HL-60/S4 treated with phorbol 12-myristate 13-acetate at 8.2 ng/mL for 4 days and 3 days (cell line): Measurements from ENCODE around the gene TRIM33.
"Not testable (repeated sequence)": the region's sequence is repeated elsewhere in the genome, so short reads cannot be mapped to it uniquely, and the experiment has no call there.

Source experiments
- in situ Hi-C: fragments of 300-500 bp; cut with MboI; formaldehyde crosslinking; loops from 2 replicates; pipeline ENCODE4 v1.15.0; 2022; ENCODE audit warnings: low sequenced_read_pairs

TRIM33 gene

DNA sequence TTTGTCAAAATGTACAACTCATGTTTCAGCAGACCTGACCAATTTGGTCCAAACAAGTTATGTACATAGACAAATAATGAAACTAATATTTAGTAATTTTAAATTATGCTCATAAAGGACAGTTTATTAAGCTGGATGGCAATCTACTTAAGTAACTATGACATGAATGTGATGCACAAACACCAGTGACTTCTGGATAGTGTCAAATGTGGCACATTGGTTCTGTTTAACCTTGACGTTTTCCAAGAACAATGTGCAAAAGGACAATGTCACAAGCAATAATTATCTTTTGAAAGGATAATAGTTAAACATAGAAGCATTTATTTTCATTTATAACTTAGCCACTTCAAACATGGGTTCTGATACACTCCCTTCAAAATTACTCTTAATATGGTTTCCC, 80.0 kb downstream of the TRIM33 start:
- in situ Hi-C loops = no loop called here

DNA sequence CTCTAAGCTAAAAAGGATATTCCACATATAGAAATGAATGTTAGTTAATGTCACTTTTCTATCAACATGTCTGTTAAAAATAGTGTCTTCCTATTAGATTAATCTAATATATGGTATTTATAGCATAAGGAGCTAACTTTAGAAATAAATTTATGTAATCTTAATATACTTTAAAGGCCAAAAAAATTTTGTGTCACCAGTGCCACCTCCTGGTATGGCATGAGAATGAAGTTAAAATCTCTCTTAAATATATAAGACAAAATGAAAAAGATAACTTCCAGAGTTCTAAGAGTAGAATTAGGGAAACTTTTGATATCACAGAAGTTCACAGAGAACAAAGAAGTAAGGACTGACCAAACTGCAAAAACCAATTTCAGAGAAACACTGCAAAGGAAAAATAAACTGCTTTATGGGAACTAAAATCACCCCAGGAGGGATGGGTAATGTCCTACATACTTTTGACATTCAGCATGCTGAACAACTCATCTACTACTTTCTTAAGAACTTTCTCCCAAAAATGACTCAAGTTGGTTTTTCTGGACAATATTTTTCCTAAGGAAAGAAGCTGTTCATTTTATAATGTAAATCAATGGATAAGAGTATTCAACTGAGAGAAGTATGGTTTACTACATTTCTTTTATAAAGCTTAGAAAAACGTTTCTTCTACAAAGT, 82.8 kb downstream of the TRIM33 start:
- in situ Hi-C loops = no loop called here

DNA sequence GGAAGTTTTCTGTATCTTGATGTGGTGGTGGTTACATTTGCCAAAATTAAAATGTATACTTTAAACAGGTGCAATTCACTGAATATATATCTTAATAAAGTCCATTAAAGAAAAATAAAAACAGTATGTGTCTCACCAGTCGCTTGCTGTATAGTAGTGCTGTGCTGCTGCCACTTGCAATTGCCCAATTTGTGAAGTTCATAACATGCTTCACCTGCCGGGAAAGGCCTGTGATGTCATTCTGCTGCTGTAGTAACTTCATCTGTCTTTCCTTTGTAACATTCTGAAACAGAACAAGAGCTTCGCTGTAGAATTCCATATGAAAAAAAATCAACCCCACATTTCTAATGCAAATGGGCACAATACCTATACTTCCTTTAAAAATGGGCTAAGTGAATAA, 83.4 kb downstream of the TRIM33 start:
- in situ Hi-C loops = no loop called here

DNA sequence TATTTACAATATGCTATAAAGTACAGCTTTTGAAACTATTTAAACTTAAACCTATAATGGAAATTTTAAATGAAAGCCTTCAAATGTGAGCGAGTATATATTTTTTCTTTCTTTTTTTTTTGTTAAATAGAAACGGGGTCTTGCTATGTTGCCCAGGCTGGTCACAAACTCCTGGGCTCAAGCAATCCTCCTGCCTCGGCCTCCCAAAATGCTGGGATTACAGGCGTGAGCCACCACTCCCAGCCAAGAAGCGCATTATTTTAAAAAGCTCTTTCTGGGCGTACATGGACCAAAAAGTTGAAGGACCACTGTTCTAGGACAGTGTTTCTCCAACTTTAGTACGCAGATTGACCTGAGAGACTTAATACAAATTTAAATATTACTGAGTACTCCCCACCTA, 87.5 kb downstream of the TRIM33 start:
- in situ Hi-C loops = no loop called here

DNA sequence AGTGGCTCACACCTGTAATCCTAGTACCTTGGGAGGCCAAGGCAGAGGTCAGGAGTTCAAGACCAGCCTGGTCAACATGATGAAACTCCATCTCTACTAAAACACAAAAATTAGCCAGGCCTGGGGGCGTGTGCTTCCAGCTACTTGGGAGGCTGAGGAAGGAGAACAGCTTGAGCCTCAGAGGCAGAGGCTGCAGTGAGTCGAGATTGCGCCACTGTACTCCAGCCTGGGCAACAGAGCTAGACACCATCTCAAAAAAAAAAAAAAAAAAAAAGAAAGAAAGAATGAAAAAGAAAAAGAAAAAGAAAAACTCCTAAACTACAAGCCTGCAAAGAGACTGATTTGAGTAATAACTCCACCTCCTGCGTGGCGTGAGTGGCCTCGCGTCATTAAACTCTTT, 92.1 kb downstream of the TRIM33 start:
- in situ Hi-C loops = not testable (repeated sequence)

DNA sequence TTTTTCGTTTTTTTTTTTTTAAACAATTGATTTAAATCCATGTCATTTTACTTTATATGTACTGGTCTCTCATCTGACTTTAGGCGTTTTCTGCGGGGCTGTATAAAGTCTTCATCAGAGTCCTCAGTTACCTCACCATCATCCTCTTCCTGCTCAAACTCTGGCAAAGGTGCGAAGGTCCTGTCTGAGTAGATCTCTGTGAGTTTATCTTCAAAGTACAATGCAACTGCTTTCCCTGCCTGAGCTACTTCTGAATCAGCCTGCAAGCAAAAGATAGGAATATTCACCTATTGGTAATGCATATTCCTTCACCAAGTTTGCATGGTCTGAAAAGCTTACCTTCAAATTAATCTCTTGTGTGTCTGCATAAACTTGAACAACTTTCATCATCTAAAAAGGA, 113.4 kb downstream of the TRIM33 start:
- in situ Hi-C loops = no loop called here

DNA sequence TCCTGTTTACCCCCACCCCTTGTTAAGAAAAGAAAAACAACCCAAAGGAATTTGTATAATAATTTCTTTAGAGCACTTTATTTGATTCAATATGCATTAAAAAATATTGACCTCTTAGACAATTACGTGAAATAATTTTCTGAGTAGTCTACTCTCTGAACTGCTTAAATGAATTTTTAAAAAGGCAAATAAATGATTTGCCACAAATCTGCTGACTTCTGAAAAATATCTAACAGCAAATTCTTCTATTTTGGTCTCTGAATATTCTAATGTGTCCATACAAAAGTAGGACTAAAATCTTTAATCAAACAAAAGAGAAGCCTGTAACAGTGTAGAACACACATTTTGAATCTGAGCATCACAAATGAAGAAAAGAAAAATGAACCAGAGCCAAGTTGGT, 115.1 kb downstream of the TRIM33 start:
- in situ Hi-C loops = no loop called here

DNA sequence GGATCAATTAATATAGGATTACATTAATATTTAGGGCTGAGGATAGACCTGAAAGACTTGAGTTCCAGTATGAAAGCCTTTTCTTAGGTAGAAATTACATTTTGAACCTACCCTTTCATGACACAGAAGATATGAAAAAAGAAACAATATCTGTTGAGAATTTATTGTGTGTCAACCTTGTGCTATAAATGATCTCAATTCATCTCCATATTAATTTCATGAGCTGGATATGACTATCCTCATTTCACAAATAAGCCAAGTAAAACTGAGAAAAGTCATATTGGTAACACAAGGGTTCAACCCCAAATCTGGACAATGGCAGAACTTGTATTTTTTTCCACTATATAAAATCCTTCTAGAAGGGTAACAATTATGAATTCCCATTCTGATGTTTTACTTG, 120.0 kb downstream of the TRIM33 start:
- in situ Hi-C loops = no loop called here

DNA sequence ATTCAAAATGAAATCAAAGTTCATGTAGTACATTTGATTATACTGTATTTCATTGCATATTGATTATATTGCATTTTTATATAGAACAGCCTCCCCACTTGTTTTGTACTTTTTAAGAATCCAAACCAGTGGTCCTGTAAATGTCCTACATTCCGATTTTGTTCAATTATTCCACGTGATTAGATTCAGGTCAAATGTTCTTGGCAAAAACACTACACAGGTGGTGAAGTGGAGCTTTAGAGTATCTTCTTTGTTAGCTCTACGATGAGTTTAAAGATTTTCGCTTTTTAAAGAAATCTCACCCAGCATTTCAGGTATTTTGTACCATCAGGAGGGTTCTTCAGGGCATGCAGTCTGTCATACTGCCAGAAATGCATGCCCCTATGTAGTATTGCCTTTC, 120.6 kb downstream of the TRIM33 start:
- in situ Hi-C loops = no loop called here

DNA sequence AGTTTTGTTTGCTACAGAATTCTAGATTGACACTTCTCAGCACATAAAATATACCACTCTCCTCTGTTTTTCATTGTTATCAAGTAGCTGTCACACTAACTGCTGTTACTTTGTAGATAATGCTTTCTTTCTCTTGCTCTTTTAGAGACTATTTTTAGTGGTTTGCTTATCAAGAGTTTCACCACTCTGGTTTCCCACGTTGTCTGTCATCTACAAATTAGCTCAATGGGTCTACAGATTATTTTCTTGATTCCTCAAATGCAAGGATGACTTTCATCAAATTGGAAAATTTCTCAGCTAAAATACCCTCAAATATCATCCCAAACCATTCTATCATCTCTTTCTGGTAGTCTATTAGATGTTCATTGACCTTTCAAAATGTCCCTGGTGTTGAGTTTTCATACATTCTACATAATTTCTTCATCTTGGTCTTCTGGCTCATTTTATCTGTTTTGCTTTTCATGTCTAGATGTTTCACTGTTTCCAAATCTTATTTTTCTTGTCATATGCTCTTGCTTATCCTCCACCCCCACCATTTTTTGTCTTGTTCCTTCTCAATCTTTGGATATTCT, 122.5 kb downstream of the TRIM33 start:
- in situ Hi-C loops = no loop called here

DNA sequence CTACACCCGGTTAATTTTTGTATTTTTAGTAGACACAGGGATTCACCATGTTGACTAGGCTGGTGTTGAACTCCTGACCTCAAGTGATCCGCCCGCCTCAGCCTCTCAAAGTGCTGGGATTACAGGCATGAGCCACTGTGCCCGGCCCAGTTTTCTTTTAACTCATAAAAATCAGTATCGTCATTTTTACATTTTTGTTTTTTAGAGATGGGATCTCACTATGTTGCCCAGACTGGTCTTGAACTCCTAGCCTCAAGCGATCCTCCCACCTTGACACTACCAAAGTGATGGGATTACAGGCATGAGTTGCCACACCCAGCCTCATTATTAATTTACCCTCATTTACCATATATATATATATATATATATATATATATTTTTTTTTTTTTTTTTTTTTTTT, 123.4 kb downstream of the TRIM33 start:
- in situ Hi-C loops = not testable (repeated sequence)

DNA sequence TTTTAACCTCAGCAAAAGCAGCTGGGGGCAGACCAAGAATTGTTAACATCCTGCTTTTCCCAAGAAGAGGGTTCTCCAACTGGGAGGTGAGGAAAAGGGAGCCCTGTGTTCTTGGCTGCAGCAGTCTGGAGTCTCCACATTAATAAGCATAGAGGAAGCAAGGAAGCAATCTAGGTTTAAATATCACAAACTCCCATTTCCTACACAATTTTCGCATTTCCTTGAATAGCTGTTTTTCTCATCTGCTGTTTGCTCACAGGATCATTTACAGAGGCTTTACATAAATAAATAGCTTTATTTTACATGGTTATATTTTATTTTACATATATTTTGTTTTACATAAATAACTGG, 124.0 kb downstream of the TRIM33 start:
- in situ Hi-C loops = no loop called here

DNA sequence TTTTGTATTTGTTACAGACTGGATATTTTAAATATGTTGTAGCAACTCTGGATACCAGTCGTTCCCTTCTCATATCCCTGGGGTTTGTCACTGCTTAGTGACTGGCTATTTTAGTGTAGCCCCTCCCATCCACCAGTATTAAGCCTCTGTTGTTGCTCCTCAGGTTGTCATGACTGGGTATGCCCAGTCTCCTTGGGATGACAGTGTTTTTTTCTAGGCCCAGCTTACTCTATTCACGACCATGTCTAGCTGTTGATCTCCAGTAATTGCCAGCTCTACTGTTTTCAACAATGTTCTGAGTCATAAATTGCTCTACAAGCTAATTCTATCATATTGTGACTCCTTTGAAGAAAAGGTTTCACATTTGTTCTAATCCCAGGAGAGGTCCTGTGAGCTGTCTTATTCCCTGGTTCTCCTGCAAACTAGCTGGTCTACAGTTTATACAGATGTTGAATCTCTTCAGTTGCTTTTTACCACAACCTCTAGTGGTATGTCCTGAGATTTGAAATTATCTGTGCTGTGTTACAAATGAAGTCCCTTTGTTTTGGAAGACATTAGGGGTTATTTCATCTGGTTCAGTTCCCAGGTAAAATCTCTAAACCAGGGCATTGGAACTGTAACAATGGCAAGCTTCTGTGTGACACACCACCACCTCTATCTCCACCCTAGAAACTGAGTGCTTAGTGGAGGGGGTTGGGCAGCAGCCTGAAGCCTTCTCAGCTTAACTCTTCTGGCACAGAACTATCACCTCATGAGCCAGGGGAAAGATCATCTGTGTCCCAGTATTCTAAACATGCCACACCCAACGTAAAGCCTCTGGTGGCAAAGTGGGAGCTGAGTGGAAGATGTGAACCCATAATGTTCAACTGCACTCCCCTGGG, 124.6 kb downstream of the TRIM33 start:
- in situ Hi-C loops = no loop called here

DNA sequence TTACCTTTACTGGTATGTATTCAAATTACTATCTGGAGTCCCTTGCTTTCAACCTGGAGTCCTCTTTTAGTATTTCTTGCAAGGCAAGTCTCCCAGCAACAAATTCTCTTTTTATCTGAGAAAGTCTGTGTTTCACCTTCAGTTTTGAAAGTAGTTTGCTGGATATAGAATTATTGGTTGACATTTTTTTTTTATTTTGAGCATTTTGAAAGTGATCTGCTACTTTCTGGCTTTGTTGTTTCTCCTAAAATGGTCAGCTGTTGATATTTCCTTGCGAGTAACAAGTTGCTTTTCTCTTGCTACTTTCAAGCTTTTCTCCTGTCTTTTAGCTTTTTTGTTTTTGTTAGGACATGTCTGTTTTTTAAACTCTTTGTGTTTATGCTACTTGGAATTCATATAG, 126.1 kb downstream of the TRIM33 start:
- in situ Hi-C loops = no loop called here

DNA sequence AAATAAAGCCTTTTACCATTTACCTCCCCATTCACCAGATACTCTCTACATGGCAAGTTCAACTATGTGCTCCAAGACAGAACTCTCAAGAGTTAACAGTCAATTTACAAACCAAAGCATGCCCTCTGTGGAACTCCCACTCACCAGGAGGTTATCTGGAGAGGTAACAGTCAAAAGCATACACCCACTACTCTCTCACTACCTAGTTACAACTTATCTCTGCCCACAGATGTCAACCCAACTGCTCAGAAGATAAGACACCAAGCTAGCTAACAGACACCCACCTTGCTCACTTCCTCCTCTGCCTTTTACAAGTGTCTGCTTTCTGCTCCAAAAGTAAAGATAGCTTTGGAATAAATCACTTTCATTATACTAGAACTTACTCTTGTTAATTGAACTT, 131.0 kb downstream of the TRIM33 start:
- in situ Hi-C loops = no loop called here

DNA sequence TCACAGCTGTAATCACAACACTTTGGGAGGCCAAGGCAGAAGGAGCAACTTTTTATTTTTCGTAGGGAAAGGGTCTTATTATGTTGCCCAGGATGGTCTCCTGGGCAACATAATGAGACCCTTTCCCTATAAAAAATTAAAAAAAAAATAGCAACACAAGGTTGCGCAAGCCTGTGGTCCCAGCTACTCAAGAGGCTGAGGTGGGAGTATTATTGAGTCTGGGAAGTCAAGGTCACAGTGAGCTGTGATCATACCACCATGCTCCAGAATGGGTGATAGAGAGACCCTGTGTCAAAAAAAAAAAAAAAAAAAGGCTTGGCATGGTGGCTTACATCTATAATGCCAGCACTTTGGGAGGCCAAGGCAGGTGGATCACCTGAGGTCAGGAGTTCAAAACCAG, 131.6 kb downstream of the TRIM33 start:
- in situ Hi-C loops = no loop called here

DNA sequence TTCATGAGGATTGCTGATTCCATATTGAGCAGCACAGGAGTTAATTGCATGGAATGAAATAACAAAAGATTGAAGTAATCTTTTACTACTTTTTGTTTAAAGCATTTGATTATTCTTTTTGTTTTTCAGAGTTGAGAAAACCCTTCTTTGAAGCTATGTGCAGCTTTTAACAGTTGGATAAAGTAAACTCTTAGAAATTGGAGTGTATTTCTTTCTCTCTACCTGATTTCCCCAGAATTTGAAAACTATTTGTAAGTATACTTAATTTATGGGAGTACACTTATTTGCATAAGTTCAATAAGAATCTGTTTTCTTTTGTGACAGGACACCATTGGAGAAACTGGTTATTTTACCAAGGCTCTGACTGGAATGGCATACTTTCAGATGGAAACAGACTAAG, 133.6 kb downstream of the TRIM33 start:
- in situ Hi-C loops = no loop called here

DNA sequence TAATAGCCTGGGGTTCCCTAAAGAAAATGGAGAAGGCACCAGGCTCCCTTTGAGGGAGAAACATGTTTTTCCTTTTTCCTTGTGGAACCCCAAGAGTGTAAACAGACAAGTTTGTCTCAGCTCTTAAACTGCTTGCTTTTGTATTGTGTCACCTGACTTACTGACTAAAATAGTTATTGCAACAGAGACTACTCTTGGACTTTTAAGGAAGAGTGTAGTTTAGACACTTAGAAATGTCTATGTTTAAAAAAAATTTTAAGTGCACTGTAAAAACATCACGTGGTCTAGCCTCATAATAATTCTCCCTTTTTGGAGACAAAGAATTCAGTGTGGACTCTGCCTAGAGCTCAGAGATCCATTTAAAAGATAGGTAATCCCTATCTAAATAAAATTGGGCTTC, 141.1 kb downstream of the TRIM33 start:
- in situ Hi-C loops = no loop called here

DNA sequence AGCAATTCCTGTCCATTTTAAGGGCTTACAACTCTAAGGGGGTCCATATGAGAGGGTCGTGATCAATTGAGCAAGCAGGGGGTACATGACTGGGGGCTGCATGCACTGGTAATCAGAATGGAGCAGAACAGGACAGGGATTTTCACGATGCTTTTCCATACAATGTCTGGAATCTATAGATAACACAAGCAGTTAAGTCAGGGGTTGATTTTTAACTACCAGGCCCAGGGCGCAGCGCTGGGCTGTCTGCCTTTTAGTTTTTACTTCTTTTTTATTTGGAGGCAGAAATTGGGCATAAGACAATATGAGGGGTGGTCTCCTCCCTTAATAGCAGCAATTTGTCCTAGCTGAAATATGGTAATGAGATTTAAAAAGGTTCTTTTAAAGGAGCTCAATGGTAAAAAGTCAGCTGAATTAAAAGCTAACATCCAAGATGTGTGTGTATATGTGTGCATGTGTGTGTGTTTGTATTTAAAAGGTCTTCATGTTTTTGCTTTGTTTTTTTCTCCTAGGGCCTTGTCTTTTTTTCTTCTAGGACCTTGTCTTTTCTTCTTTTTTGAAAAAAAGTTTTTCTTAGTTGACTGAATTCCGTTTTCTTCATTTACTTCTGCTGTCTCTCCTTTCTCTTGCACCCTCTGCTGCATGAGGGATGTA, 141.6 kb downstream of the TRIM33 start:
- in situ Hi-C loops = not testable (repeated sequence)

DNA sequence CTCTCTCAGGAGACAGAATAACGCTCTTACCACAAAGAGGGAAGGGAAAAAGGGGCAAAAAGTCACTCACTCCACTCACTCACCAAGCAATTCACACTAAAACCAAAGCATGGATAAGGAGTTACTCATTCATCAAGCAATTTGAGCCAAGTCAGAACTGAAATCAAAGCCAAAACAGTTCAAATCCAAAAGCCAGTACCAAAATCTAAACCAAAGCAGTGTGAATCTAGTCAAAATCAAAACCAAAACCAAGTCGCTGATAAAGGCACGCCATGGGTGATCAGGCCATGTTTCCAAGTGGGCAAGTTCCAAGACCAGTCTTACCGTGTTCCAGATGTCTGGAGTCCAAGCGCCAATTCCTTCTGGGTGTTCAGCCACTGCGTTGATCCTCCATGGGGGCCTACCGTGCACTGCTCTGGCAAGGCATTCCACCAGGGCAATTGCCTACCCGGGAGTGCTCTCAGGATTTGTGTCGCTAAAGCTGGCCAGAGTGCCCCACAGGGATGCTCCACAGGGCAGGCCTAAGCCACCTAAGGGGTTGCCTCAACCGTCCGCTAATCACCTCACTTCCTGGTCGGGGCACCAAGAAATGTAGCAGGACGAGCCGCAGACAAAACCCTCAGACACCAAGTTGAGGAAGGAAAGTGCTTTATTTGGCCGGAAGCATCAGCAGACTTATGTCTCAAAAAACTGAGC, 142.3 kb downstream of the TRIM33 start:
- in situ Hi-C loops = no loop called here

DNA sequence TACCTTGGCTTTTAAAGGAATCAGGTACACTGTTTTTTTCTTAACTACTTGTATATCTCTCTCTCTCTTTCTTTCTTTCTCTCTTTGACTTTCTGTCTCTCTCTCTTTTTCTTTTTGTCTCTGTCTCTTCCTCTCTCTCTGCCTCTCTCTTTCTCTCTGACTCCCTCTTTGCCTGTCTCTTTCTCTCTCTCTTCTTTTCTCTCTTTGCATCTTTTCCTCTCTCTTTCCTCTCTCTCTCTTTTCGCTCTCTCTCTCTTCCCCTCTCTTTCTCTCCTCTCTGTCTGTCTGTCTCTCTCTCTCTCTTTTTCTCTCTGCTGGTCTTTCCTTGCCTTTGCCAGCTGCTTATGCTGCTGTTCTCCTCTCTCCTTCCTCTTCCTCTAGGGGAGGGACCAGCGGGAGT, 143.2 kb downstream of the TRIM33 start:
- in situ Hi-C loops = no loop called here
